Dermis microvascular lymphatic vessel endothelial cell (primary cell): ENCODE measurements around the gene MPC1L. TPM values are rescaled to one million over a fixed set of nuclear protein-coding genes. Genes with fewer than 3 reads are reported as not detected.

Experiments used
- DNase-seq, 2 donors: peaks; one replicate each; pipeline versions ENCODE4 v3.0.0 to v3.0.0-alpha.2; 2010; ENCODE audit warnings: low read depth in 2 of 2
- total RNA-seq: library from RNA; depleted of rRNA; stranded (reverse); fragments of >200 nt; gene quantifications from 2 replicates; pipeline ENCODE4 v1.2.1, GENCODE V29; 2014

MPC1L gene
- total RNA-seq, 1 donor from 2014 or later: not detected

- no peak for DNase-seq
Observed at GRCh38 chrX:40628506-40628905, 5.3 kb downstream of the MPC1L start.

GRCh38 chrX:40632199-40632598 is 9.0 kb downstream of the MPC1L start:
- no peak for DNase-seq

GRCh38 chrX:40637687-40638086 is 14.5 kb downstream of the MPC1L start:
- no peak for DNase-seq

- peak in 1 of 2 donors; percentile 34 for DNase-seq
Observed at GRCh38 chrX:40644176-40644575, 20.9 kb downstream of the MPC1L start.

GRCh38 chrX:40644821-40645358 is 21.7 kb downstream of the MPC1L start:
- DNase-seq: peak; percentile 30 to 54

- peak in 1 of 2 donors; percentile 38 for DNase-seq
Observed at GRCh38 chrX:40646489-40647306, 23.5 kb downstream of the MPC1L start.

GRCh38 chrX:40647307-40648197 is 24.3 kb downstream of the MPC1L start, which contains the start of gene CXorf38:
CXorf38 (minus strand) TSS chrX:40647561; CDS start chrX:40647520, 41 bp downstream.
- peak; percentile 68 to 83 for DNase-seq

- peak; percentile 67 to 69 for DNase-seq
Observed at GRCh38 chrX:40651620-40652223, 28.5 kb downstream of the MPC1L start.

- DNase-seq: no peak
Observed at GRCh38 chrX:40652664-40653063, 29.4 kb downstream of the MPC1L start.

- no peak for DNase-seq
Observed at GRCh38 chrX:40653535-40653934, 30.3 kb downstream of the MPC1L start.

- DNase-seq: no peak
Observed at GRCh38 chrX:40660381-40660780, 37.2 kb downstream of the MPC1L start.

GRCh38 chrX:40661489-40661888 is 38.3 kb downstream of the MPC1L start:
- DNase-seq: no peak

- no peak for DNase-seq
Observed at GRCh38 chrX:40663078-40663740, 40.0 kb downstream of the MPC1L start.

GRCh38 chrX:40663880-40664630 is 40.8 kb downstream of the MPC1L start:
- DNase-seq: peak in 1 of 2 donors; percentile 13

- DNase-seq: no peak
Observed at GRCh38 chrX:40671126-40671525, 47.9 kb downstream of the MPC1L start.

Other genes starting within 250 kb of the MPC1L start
- 78.1 and 95.2 TPM in 2 replicates for gene ATP6AP2, start 42.5 kb upstream of the MPC1L start, total RNA-seq
- 8.0 and 9.0 TPM in 2 replicates for gene CXorf38, start 24.1 kb downstream of the MPC1L start, total RNA-seq
- gene MED14, start 112.1 kb downstream of the MPC1L start, total RNA-seq: 16.3 and 26.7 TPM in 2 replicates